ENCODE results near the gene ARHGAP26.

The ARHGAP26 gene

GRCh38 chr5:143213851-143214363, 443.7 kb downstream of the ARHGAP26 start:
- DNase-seq, result no peak
- H3K4me1 ChIP-seq, result peaks cover 0 to 12% (median 3%) of the 10 kb centered on the region in 4 donors
- peaks cover 6 to 24% (median 8%) of the 10 kb centered on the region in 3 donors for H3K36me3 ChIP-seq
- no peaks in the 10 kb centered on the region for H3K27me3 ChIP-seq
- TF ChIP-seq CTCF (IDR thresholded peaks at IDR 0.05), result no peak
- no peaks in the 10 kb centered on the region for H3K9me3 ChIP-seq
- intact Hi-C loops (cut with DNase I; ENCODE audit: low total_unique reads), result no loop called here
- no peak overlapping the region for H3K27ac ChIP-seq
- H3K4me3 ChIP-seq, result no peak overlapping the region

DNA sequence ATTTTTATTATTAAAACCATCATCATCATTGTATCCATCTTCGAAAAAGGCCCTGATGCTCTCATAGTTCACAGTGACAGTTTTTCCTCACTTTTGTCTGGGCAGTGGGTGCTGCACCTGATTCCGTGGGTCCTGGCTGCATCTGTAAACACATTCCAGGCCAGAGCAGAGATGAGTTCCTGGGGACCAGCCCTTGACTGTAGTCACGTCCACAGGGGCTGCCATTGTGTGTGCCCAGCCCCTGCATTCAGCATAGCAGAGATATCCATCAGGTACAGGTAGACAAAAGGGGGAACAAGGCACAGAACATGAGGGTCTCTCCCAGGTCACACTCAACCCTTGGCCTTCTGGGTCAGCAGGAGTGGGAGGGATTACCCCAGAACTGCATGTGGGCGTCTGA, 444.3 kb downstream of the ARHGAP26 start:
- Histone ChIP-seq H3K4me3 (no peak overlapping the region), H3K27ac (no peak overlapping the region), H3K27me3 (no peaks in the 10 kb centered on the region), H3K9me3 (no peaks in the 10 kb centered on the region), H3K4me1 (peaks cover 0 to 12% (median 3%) of the 10 kb centered on the region in 4 donors), H3K36me3 (peaks cover 6 to 24% (median 8%) of the 10 kb centered on the region in 3 donors)
- intact Hi-C loops (cut with DNase I; ENCODE audit: low total_unique reads), result no loop called here
- DNase-seq, result no peak
- no peak for TF ChIP-seq CTCF (IDR thresholded peaks at IDR 0.05)

DNA sequence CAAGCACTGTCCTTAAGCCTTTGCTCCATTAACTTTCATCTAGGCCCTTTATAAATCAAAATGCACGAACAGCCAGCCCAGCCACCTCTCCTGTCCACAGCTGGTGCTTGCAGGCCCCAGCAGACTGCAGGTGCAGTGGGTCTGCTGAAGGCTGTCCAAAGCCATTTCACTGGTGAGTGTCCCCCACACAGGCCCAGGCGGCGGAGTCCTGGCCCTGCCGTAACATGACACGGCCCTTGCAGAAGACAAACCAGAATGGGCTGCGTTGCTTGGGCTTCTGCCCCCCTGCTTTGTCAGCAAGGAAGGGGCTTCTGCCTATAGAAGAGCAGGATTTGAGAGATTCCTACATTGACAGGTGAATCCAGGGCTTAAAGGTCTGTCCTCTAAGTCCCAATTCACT, 444.7 kb downstream of the ARHGAP26 start:
- intact Hi-C loops (cut with DNase I; ENCODE audit: low total_unique reads), result no loop called here
- H3K27me3 ChIP-seq, result no peaks in the 10 kb centered on the region

GRCh38 chr5:143215690-143216089, 445.5 kb downstream of the ARHGAP26 start:
- Histone ChIP-seq H3K4me3 (no peak overlapping the region), H3K9me3 (no peaks in the 10 kb centered on the region), H3K36me3 (peaks cover 6 to 24% (median 8%) of the 10 kb centered on the region in 3 donors), H3K4me1 (peaks cover 0 to 11% (median 3%) of the 10 kb centered on the region in 4 donors), H3K27me3 (no peaks in the 10 kb centered on the region), H3K27ac (no peak overlapping the region)
- no peak for TF ChIP-seq CTCF (IDR thresholded peaks at IDR 0.05)
- no peak for DNase-seq
- intact Hi-C loops (cut with DNase I; ENCODE audit: low total_unique reads), result no loop called here

More for the DNA sequence above, 444.7 kb downstream of the ARHGAP26 start:
- DNase-seq, result no peak
- no peak overlapping the region for H3K27ac ChIP-seq
- no peak overlapping the region for H3K4me3 ChIP-seq
- H3K36me3 ChIP-seq, result peaks cover 6 to 24% (median 8%) of the 10 kb centered on the region in 3 donors
- H3K4me1 ChIP-seq, result peaks cover 0 to 12% (median 3%) of the 10 kb centered on the region in 4 donors
- no peak for TF ChIP-seq CTCF (IDR thresholded peaks at IDR 0.05)
- H3K9me3 ChIP-seq, result no peaks in the 10 kb centered on the region

- Histone ChIP-seq H3K4me3 (no peak overlapping the region), H3K27ac (no peak overlapping the region), H3K9me3 (no peaks in the 10 kb centered on the region), H3K4me1 (peaks cover 0 to 8% (median 3%) of the 10 kb centered on the region in 4 donors), H3K27me3 (no peaks in the 10 kb centered on the region), H3K36me3 (peaks cover 6 to 24% (median 8%) of the 10 kb centered on the region in 3 donors)
- intact Hi-C loops (cut with DNase I; ENCODE audit: low total_unique reads), result no loop called here
- no peak for TF ChIP-seq CTCF (IDR thresholded peaks at IDR 0.05)
- no peak for DNase-seq
Measured at GRCh38 chr5:143216211-143216610, 446.0 kb downstream of the ARHGAP26 start.
